Hepatic stellate cell (primary cell): Measurements from ENCODE around the gene IPO5.
"Not testable (repeated sequence)": the region's sequence is repeated elsewhere in the genome, so short reads cannot be mapped to it uniquely, and the experiment has no call there.

Experiments used
- DNase-seq: peaks from one replicate; pipeline ENCODE4 v3.0.0; 2011; ENCODE audit warnings: low spot score

The IPO5 gene

DNA sequence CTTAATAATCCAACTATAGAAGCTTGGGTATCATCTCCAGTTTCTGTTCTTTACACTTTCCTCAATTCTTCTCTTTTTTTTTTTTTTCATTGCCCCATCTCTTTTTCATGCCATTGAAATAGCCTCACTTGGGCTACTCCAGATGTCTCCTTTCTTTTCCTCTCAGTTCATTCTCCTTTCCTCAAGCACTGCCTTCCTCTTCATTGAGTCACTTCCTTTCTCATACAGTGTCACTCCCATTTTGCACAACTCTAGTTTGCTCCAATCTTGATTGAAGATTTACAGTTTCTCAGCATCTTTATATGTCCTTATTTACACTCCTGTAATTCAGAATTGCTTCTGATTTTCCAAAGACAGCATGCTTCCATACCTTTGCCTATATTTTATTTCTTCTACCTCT, 61.3 kb downstream of the IPO5 start:
- DNase-seq = peak; percentile 61

DNA sequence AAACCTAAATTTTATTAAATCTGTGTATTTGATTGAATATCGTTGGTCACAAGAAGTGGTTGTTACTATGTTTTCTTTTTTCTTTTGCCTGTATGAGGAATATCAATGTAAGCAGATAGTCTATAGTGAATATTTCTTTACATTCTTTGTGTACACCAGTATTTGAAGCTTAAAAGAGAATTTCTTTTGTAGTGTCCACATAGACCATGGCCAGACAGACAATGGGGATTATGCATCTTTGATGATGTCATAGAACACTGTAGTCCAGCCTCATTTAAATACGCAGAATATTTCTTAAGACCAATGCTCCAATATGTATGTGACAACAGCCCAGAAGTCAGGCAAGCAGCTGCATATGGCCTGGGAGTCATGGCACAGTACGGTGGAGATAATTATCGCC, 64.8 kb downstream of the IPO5 start:
- no peak for DNase-seq

- no peak for DNase-seq
Measured at GRCh38 chr13:98019186-98019585, 65.7 kb downstream of the IPO5 start.

DNA sequence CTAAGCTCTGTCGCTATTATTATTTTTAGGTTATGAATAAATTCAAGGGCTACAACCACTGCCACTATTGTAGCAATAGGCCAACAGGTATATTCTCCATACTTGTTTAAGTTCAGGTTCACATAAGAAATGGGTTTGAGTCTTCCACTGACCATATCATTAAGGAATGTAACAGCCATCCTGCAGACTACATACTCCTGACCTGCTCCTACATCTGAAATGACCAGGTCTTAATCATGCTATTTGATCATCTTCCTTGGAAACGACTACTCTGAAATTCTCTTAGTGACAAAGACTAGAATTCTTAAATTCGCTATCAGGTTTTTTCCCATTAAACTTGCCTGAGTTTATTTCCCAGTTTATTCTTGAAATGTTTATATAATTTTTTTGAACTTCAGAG, 66.8 kb downstream of the IPO5 start:
- DNase-seq = no peak

GRCh38 chr13:98022210-98022609, 68.7 kb downstream of the IPO5 start:
- peak; percentile 16 for DNase-seq

- DNase-seq = no peak
Measured at GRCh38 chr13:98025480-98026025, 72.1 kb downstream of the IPO5 start.

DNA sequence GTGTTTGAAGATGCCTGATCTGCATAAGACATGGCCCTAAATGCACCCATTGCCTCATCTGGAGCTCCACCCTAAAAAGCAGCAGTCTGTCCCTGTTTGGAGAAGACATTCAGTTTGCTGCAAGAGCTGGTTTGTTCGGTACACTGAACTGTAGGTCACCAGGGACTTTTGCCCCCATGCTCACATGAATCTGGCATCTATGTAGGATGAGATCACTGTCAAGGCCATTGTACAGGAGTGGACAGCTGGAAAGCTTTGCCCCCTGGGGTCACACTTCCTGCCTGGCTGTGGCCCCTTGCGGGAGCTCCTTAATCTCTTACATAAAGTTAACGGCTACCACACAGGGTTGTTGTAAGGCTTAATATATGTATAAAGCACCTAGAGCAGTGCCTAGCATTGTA, 73.0 kb downstream of the IPO5 start:
- no peak for DNase-seq

DNA sequence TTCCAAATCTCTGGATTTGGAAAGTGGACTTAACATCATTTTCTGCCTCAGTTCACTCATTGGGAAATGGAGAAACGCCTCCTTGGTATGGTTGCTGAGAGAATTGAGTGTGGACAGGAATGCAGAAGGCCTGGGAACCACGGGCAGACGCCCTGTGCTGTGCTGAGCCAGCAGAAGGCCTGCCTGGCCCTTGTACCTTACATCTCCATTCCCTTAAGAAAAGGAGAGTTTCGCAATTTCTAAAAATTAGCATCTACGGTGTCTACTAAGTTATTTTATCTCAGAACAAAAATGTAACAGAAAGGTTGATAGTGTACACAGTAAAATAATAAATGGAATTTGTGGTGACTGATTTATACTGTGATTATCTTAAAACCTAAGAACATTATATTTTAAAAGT, 78.7 kb downstream of the IPO5 start:
- no peak for DNase-seq

DNA sequence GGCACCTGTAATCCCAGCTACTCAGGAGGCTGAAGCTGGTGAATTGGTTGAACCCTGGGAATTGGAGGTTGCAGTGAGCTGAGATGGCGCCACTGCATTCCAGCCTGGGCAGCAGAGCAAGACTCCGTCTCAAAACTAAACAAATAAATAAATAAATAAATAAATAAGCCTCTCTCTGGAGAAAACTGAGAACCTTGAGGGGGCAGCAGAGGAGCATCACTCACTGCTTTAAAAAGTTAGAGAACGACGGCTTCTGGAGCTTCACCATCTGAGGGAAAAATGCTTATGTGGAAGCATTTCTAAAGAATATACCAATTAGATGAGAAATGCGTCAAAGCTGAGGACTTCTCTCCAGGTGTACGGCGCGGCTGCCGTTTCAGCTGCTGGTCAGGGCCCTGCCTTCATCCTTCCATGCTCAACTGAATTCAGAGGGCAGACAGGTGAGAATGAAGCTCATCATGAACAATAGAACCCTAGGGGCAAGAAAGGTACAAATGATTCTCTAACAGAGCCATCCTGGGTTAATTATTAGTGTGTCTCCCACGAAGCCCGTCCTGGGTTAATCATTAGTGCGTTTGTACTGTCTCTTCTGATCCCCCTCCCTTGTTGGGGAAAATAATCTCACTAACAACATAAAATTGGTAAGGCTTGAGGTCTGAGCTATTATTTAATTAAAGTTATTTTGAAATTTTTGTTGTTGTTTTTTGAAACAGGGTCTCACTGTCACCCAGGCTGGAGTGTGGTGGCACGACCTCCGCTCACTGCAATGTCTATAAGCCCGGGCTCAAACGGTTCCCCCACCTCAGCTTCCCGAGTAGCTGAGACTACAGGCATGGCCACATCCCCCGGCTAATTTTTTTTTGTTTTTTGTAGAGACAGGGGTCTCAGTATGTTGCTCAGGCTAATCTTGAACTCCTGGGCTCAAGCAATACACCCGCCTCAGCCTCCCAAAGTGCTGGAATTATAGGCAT, 80.1 kb downstream of the IPO5 start:
- peak; percentile 54 for DNase-seq

DNA sequence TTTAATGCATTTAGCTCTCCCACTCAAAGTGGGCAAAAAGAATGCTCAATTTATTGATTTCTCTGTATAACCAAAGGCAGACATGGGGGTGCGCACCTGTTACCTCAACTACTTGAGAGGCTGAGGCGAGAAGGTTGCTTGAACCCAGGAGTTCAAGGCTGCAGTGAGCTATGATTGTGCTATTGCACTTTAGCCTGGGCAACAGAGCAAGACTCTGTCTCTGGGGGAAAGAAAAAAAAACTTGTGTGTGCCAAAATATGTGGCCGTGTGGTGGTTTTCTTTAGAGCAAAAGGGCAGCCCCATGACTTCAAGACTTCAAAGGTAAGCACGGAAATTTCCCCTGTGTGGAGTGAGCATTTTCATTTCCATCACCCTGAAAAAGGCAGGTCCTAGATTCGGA, 81.9 kb downstream of the IPO5 start:
- DNase-seq = no peak

- not testable (repeated sequence) for DNase-seq
Measured at GRCh38 chr13:98036564-98037302, 83.3 kb downstream of the IPO5 start.

DNA sequence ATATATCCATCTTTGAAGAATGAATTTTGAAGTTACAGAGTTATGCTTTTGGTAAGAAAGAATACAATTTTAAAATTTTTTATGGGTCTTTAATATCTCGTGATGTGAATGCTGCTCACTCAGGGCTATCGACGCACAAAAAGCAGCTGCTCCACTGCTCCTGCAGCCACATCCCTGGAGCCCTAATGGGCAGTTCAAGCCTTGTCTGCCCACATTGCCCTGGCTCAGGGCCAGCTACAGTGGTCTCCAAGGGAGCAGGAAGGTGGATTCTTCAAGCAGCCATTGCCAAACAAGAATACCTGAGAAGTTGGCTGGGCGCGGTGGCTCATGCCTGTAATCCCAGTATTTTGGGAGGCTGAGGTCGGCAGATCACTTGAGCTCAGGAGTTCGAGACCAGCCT, 85.8 kb downstream of the IPO5 start:
- no peak for DNase-seq

GRCh38 chr13:98039964-98040363, 86.5 kb downstream of the IPO5 start:
- DNase-seq = no peak

DNA sequence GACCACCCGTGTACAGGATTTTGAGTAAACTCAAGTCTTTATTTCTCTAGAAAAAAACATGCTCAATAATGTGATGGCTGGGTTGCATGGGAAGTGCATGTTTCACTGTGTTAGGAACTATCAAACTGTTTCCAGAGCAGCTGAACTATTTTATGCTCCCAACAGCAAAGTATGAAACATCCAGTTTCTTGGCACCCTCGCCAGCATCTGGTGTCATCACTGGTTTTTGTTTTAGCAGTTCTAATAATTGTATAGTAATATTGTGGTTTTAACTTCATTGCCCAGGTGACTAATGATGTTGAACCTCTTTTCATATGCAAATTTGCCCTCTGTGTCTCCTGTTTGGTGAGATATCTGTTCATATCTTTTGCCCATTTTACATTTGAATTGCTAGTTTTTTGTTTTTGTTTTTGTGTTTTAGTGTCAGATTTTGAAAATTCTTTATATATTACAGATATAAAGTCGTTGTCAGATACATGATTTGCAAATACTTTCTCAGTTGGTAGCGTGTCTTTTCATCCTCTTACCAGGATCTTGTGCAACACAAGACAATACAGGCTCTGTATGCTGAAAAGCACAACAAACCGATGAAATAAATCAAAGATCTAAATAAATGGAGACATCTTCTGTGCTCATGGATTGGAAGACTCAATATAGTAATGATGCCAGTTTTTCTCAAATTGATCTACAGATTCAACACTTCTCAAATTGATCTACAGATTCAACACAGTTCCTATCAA, 87.8 kb downstream of the IPO5 start:
- DNase-seq = no peak

- no peak for DNase-seq
Measured at GRCh38 chr13:98044301-98044700, 90.8 kb downstream of the IPO5 start.

GRCh38 chr13:98047785-98048184, 94.3 kb downstream of the IPO5 start:
- DNase-seq = not testable (repeated sequence)

- no peak for DNase-seq
Measured at GRCh38 chr13:98048265-98048664, 94.8 kb downstream of the IPO5 start.

- DNase-seq = no peak
Measured at GRCh38 chr13:98050041-98050466, 96.6 kb downstream of the IPO5 start.

DNA sequence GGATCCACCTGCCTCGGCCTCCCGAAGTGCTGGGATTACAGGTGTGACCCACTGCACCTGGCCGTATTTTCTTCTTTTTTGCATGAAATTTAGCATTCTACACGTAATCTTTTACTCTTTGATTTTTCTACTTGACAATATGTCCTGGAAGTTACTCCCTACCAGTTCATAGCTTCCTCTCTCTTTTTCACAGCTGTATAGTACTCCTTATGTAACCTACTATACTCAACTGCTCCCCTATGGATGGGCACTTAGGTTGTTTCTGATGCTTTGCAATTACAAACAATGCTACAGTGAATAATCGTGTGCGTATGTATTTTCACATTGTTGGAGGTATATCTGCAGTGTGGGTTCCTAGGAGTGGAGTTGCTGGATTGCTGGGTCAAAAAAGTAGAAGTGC, 98.9 kb downstream of the IPO5 start:
- no peak for DNase-seq

DNA sequence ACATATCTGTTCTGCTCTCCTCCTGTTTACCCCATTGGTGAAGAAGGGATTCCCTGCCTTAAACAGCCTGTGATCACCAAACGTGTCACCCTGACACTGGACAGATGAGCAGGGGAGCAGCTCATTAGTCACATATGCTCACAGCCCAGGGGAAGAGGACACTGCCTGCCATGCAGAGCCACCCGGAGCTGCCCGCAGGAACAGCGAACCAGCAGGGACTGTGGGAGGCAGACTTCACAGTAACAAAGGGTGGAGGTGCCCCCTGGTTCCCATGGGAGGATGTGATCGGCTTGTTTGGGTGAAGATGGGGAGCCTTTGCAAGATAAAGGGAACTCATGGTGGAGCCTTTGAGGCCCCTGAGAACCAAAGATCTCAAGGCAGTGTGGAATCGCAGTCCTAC, 100.8 kb downstream of the IPO5 start:
- no peak for DNase-seq

DNA sequence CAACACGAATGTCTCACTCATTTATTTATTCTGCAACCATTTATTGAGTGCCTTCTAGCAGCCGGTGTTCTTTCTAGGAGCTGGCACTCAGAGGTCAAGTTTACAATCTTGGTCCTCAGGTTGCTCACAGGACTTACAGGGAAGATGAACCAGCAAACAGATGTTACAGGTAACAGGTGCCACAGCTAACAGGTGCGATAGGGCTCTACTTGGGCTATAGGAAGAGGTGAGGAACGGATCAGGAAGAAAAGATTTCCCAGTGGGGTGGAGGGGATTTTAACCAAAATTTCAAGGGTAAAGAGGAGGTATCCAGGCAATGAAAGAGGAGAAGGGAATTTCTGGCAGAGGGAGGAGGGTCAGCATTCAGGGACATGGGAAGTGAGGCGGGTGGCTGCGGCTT, 102.1 kb downstream of the IPO5 start:
- no peak for DNase-seq

DNA sequence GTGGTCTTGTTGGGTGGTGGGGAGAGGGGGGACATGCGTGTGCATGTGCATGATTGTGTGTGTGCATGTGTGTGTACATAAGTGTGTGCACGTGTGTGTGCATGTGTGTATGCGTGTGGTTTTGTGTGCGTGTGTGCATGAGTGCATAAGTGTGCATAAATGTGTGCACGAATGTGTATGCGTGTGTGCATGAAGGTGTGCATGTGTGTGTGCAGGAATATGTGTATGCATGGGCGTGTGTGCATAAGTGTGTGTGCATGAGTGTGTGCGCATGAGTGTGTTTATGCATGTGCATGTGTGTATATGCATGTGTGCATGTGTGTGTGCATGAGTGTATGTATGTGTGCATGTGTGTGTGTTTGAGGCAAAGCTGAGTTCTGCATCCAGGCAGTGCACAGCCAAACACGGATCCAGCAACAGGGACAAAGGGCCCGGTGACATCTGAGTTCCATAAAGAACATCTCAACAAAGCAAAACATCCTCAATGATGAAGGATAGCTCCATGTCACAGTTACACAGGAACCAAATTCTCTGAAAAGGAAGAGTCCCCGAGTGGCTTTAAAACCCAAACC, 103.5 kb downstream of the IPO5 start:
- no peak for DNase-seq
